ENCODE results near the gene CSF3. TPM values are rescaled to one million over a fixed set of nuclear protein-coding genes. Genes with fewer than 3 reads are reported as not detected.

The CSF3 gene
- total RNA-seq, 1 experiment from 2014 or later, result not detected

DNA sequence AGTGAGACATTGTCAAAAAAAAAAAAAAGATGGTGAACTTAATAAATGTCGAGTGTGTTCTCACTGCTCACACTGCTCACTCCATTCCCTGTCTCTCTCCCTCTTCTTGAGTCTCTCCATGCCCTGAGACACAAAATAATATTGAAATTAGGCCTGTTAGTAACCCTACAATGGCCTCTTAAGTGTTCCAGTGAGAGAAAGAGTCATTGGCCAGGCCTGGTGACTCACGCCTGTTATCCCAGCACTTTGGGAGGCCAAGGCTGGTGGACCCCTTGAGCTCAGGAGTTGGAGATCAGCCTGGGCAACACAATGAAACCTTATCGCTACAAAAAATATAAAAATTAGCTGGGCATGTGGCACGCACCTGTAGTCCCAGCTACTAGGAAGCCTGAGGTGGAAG lies 16.2 kb upstream of the CSF3 start:
- no peak overlapping the region for H3K4me3 Mint-ChIP-seq
- H3K27ac Mint-ChIP-seq, result peak overlapping the region; percentile 74; the same call in 1 of the 2 replicates

More for the DNA sequence above, 16.2 kb upstream of the CSF3 start:
- ChIA-PET POLR2A (no interaction called here), CTCF (interaction anchor here (1.0 to 2.0 kb wide), 2 partner anchors 14 to 36 kb away, joined by 4 to 8 read pairs; no protein-coding TSS in a partner anchor)
- H3K36me3 Mint-ChIP-seq, result peaks cover 35% of the 10 kb centered on the region
- no peak for DNase-seq (ENCODE audit: low spot score)
- H3K27me3 Mint-ChIP-seq (ENCODE audit: low read depth), result no peaks in the 10 kb centered on the region
- no peak for TF ChIP-seq FOXK1 (CRISPR knock-in tag; IDR thresholded peaks at IDR 0.05)
- TF ChIP-seq, protein P1, sequence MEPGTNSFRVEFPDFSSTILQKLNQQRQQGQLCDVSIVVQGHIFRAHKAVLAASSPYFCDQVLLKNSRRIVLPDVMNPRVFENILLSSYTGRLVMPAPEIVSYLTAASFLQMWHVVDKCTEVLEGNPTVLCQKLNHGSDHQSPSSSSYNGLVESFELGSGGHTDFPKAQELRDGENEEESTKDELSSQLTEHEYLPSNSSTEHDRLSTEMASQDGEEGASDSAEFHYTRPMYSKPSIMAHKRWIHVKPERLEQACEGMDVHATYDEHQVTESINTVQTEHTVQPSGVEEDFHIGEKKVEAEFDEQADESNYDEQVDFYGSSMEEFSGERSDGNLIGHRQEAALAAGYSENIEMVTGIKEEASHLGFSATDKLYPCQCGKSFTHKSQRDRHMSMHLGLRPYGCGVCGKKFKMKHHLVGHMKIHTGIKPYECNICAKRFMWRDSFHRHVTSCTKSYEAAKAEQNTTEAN (CRISPR knock-in tag; IDR thresholded peaks at IDR 0.05), result no peak
- TF ChIP-seq, protein P2, sequence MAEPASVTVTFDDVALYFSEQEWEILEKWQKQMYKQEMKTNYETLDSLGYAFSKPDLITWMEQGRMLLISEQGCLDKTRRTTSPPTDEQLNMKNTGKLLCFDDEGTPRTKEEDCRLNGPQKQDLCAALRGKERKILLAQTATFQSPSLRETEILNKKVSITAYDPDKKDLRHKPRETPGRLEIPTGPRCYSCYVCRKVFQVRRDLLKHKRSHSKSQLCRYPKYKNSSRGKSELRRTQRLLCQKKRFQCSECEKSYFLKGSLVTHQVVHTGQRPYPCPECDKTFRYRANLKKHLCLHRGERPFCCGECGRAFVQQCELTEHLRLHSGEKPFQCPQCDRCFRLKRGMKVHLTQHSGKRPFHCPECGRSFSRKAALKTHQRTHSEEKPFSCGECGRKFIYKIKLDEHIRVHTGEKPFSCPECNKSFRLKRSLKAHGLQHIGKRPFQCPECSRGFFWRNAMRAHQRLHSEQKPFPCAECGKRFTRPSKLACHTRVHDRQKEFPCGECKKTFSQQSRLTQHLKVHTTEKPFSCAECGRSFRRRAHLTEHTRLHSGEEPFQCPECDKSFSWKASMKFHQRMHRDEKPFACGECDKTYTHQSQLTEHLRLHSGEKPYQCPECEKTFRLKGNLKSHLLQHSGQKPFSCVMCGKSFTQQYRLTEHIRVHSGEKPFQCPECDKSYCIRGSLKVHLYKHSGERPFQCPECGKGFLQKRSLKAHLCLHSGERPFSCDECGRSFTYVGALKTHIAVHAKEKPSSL (CRISPR knock-in tag; conservative IDR thresholded peaks at IDR 0.05), result no peak
- TF ChIP-seq, protein P3, sequence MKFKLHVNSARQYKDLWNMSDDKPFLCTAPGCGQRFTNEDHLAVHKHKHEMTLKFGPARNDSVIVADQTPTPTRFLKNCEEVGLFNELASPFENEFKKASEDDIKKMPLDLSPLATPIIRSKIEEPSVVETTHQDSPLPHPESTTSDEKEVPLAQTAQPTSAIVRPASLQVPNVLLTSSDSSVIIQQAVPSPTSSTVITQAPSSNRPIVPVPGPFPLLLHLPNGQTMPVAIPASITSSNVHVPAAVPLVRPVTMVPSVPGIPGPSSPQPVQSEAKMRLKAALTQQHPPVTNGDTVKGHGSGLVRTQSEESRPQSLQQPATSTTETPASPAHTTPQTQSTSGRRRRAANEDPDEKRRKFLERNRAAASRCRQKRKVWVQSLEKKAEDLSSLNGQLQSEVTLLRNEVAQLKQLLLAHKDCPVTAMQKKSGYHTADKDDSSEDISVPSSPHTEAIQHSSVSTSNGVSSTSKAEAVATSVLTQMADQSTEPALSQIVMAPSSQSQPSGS (CRISPR knock-in tag; IDR thresholded peaks at IDR 0.05; ENCODE audit: borderline replicate concordance, low read depth), result no peak
- no peak for TF ChIP-seq RELA (CRISPR knock-in tag; IDR thresholded peaks at IDR 0.05; ENCODE audit: borderline replicate concordance)
- TF ChIP-seq, protein P4, sequence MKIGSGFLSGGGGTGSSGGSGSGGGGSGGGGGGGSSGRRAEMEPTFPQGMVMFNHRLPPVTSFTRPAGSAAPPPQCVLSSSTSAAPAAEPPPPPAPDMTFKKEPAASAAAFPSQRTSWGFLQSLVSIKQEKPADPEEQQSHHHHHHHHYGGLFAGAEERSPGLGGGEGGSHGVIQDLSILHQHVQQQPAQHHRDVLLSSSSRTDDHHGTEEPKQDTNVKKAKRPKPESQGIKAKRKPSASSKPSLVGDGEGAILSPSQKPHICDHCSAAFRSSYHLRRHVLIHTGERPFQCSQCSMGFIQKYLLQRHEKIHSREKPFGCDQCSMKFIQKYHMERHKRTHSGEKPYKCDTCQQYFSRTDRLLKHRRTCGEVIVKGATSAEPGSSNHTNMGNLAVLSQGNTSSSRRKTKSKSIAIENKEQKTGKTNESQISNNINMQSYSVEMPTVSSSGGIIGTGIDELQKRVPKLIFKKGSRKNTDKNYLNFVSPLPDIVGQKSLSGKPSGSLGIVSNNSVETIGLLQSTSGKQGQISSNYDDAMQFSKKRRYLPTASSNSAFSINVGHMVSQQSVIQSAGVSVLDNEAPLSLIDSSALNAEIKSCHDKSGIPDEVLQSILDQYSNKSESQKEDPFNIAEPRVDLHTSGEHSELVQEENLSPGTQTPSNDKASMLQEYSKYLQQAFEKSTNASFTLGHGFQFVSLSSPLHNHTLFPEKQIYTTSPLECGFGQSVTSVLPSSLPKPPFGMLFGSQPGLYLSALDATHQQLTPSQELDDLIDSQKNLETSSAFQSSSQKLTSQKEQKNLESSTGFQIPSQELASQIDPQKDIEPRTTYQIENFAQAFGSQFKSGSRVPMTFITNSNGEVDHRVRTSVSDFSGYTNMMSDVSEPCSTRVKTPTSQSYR (CRISPR knock-in tag; IDR thresholded peaks at IDR 0.05), result no peak
- no peak for TF ChIP-seq ZNF416 (CRISPR knock-in tag; IDR thresholded peaks at IDR 0.05)
- TF ChIP-seq, protein P5, sequence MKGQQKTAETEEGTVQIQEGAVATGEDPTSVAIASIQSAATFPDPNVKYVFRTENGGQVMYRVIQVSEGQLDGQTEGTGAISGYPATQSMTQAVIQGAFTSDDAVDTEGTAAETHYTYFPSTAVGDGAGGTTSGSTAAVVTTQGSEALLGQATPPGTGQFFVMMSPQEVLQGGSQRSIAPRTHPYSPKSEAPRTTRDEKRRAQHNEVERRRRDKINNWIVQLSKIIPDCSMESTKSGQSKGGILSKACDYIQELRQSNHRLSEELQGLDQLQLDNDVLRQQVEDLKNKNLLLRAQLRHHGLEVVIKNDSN (CRISPR knock-in tag; IDR thresholded peaks at IDR 0.05), result no peak
- TF ChIP-seq JAZF1 (CRISPR knock-in tag; IDR thresholded peaks at IDR 0.05), result no peak
- TF ChIP-seq EMX1 (CRISPR knock-in tag; IDR thresholded peaks at IDR 0.05), result no peak
- no peak for TF ChIP-seq GTF2I (CRISPR knock-in tag; conservative IDR thresholded peaks at IDR 0.05)
- TF ChIP-seq, protein P6, sequence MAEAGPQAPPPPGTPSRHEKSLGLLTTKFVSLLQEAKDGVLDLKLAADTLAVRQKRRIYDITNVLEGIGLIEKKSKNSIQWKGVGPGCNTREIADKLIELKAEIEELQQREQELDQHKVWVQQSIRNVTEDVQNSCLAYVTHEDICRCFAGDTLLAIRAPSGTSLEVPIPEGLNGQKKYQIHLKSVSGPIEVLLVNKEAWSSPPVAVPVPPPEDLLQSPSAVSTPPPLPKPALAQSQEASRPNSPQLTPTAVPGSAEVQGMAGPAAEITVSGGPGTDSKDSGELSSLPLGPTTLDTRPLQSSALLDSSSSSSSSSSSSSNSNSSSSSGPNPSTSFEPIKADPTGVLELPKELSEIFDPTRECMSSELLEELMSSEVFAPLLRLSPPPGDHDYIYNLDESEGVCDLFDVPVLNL (CRISPR knock-in tag; IDR thresholded peaks at IDR 0.05; ENCODE audit: borderline replicate concordance, low read depth), result no peak
- TF ChIP-seq, protein P7, sequence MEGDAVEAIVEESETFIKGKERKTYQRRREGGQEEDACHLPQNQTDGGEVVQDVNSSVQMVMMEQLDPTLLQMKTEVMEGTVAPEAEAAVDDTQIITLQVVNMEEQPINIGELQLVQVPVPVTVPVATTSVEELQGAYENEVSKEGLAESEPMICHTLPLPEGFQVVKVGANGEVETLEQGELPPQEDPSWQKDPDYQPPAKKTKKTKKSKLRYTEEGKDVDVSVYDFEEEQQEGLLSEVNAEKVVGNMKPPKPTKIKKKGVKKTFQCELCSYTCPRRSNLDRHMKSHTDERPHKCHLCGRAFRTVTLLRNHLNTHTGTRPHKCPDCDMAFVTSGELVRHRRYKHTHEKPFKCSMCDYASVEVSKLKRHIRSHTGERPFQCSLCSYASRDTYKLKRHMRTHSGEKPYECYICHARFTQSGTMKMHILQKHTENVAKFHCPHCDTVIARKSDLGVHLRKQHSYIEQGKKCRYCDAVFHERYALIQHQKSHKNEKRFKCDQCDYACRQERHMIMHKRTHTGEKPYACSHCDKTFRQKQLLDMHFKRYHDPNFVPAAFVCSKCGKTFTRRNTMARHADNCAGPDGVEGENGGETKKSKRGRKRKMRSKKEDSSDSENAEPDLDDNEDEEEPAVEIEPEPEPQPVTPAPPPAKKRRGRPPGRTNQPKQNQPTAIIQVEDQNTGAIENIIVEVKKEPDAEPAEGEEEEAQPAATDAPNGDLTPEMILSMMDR (IDR thresholded peaks at IDR 0.05), result no peak
- TF ChIP-seq OVOL2 (CRISPR knock-in tag; IDR thresholded peaks at IDR 0.05; ENCODE audit: borderline replicate concordance), result no peak
- no peak for TF ChIP-seq ZNF263 (CRISPR knock-in tag; IDR thresholded peaks at IDR 0.05; ENCODE audit: low read depth)
- no peaks in the 10 kb centered on the region for H3K4me1 Mint-ChIP-seq
- H3K9me3 Mint-ChIP-seq, result no peaks in the 10 kb centered on the region
- ATAC-seq, result no peak
